GM10266 (cell line): ENCODE data around the gene AZGP1.
"Not testable (repeated sequence)": the region's sequence is repeated elsewhere in the genome, so short reads cannot be mapped to it uniquely, and the experiment has no call there.

Experiments used
- DNase-seq: peaks from one replicate; pipeline ENCODE4 v3.0.0; 2012; ENCODE audit errors: extremely low spot score
- TF ChIP-seq, protein P1 (sequence below): IDR thresholded peaks from 2 replicates; pipeline ENCODE4 v1.5.1; 2012; ENCODE audit warnings: mild to moderate bottlenecking, low read depth; ENCODE audit not compliant: control insufficient read depth, insufficient read depth; ENCODE audit errors: missing control alignments

Gene AZGP1

GRCh38 chr7:99994819-99995218 lies 19.0 kb upstream of the AZGP1 start:
- TF ChIP-seq, protein P1, sequence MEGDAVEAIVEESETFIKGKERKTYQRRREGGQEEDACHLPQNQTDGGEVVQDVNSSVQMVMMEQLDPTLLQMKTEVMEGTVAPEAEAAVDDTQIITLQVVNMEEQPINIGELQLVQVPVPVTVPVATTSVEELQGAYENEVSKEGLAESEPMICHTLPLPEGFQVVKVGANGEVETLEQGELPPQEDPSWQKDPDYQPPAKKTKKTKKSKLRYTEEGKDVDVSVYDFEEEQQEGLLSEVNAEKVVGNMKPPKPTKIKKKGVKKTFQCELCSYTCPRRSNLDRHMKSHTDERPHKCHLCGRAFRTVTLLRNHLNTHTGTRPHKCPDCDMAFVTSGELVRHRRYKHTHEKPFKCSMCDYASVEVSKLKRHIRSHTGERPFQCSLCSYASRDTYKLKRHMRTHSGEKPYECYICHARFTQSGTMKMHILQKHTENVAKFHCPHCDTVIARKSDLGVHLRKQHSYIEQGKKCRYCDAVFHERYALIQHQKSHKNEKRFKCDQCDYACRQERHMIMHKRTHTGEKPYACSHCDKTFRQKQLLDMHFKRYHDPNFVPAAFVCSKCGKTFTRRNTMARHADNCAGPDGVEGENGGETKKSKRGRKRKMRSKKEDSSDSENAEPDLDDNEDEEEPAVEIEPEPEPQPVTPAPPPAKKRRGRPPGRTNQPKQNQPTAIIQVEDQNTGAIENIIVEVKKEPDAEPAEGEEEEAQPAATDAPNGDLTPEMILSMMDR, result no peak

DNA sequence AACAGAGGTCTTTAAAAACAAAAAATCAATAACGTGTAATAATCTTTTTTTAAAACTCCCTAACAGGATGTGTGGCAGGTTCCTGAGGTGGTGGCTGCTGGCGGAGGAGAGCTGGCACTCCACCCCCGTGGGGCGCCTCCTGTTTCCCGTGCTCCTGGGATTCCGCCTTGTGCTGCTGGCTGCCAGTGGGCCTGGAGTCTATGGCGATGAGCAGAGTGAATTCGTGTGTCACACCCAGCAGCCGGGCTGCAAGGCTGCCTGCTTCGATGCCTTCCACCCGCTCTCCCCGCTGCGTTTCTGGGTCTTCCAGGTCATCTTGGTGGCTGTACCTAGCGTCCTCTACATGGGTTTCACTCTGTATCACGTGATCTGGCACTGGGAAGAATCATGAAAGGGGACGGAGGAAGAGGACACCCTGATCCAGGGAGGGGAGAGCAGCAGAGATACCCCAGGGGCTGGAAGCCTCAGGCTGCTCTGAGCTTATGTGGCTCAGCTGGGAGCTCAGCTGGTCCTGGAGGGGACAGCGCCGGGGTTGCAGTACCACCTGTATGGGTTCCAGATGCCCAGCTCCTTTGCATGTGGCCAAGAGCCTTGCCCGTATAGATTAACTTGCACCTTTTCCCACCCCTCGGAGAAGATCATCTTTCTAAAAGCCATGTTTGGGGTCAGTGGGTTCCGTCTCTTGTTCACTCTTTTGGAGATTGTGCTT lies 16.7 kb upstream of the AZGP1 start:
- no peak for DNase-seq
- TF ChIP-seq, protein P1, result no peak

More at GRCh38 chr7:99994819-99995218, 19.0 kb upstream of the AZGP1 start:
- DNase-seq, result no peak

- DNase-seq, result not testable (repeated sequence)
Observed at GRCh38 chr7:99991543-99991942, 15.7 kb upstream of the AZGP1 start.

- TF ChIP-seq, protein P1, result no peak
- no peak for DNase-seq
Observed at GRCh38 chr7:99990460-99990852, 14.6 kb upstream of the AZGP1 start.

DNA sequence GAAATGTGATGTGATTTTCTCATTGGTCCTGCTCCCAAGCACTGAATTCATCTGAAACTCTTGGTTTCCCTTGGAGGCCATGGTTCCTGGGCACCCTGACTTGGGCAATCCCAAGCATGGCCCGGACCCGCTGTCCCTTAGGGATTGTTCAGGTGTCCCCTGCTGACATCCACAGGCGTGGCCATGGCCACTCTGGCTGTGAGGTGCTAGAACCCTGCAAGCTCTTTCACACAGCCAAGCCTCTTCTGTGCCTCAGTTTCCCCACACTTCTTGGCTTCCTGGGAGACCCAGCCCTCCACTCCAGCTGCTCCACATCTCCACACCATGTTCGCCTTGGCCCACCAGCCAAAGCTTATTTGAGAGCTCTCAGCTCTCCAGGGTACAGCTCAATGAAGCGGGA lies 12.0 kb upstream of the AZGP1 start:
- TF ChIP-seq, protein P1, result no peak
- DNase-seq, result no peak

DNA sequence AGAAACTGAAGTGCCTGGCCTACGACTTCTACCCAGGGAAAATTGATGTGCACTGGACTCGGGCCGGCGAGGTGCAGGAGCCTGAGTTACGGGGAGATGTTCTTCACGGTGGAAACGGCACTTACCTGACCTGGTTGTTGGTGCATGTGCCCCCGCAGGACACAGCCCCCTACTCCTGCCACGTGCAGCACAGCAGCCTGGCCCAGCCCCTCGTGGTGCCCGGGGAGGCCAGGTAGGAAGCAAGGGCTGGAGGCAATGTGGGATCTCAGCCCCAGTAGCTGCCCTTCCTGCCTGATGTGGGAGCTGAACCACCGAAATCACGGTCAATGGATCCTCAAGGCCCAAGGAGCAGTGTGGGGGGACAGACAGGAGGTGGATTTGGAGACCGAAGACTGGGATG lies 11.5 kb upstream of the AZGP1 start:
- not testable (repeated sequence) for DNase-seq

GRCh38 chr7:99984593-99984992 lies 8.8 kb upstream of the AZGP1 start:
- TF ChIP-seq, protein P1, result no peak

GRCh38 chr7:99981066-99981465 lies 5.2 kb upstream of the AZGP1 start:
- DNase-seq, result not testable (repeated sequence)

More at GRCh38 chr7:99984593-99984992, 8.8 kb upstream of the AZGP1 start:
- no peak for DNase-seq

DNA sequence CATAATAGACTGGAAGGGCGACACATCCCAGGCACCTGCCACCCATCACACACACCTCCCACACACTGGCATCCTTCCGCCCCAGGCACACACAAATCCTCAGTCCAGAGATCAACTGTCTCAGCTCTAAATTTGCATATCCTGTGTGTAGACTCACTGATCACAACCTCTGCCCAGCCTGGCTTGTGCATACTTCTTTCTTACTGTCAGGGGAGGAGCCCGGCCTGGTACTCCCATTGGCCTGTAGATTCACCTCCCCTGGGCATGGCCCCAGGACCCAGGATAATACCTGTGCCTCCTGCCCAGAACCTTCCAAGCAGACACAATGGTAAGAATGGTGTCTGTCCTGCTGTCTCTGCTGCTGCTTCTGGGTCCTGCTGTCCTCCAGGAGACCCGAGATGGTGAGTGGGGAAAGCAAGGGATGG lies 4.6 kb upstream of the AZGP1 start:
- DNase-seq, result not testable (repeated sequence)
